Ramos (cell line): ENCODE data around the gene PABPN1L.

Experiments
- in situ Hi-C: fragments of 300-500 bp; cut with MboI; formaldehyde crosslinking; loops from one replicate; pipeline ENCODE4 v1.14.3; 2022; ENCODE audit warnings: low sequenced_read_pairs; ENCODE audit not compliant: unreplicated experiment

Gene PABPN1L

DNA sequence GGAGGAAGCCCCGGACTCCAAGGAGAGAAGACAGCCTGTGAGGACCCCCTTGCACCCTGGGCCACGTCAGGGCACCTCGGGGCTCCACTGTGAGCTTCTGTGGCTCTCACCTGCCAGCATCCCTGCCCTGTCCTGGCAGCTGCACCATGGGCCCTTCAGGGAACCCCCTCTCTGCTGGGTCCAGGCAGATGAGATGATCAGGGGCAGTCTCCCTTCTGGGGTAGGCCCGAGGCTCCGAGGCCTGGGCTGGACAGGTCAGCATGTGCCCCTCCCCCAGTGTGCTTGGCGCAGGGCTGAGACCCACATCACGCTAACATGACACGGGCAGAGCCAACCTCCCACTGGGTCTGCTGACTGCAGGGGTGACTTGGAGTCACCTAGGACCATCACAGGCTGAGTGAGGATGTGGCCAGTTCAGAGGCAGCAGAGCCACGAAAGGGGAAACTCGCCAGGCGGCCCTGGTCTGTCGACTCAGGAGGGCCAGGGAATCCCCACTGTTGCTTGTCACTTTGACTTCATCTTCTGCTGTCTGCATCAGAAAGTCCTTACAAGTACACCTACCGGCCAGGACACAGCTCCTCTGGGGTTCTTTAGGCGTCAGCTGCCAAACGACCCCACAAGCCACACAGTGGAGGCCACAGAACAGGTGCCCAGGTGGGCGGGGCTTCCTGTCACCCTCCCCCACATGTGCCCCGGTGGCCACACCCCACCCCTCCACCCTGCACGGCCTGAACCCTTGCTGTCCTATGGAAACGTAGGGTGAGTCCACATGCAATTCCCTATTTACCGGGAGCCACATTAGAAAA is 12.0 kb downstream of the PABPN1L start:
- in situ Hi-C loops = no loop called here

GRCh38 chr16:88853325-88853941 is 13.0 kb downstream of the PABPN1L start:
- in situ Hi-C loops = no loop called here

DNA sequence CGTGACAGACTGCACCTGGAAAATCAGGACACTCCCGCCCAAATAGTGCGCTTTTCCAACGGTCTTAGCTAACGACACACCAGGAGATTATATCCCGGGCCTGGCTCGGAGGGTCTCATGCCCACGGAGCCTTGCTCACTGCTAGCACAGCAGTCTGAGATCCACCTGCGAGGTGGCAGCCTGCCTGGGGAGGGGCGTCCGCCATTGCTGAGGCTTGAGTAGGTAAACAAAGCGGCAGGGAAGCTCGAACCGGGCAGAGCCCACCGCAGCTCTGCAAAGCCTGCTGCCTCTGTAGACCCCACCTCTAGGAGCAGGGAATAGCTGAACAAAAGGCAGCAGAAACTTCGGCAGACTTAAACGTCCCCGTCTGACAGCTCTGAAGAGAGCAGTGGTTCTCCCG is 14.8 kb downstream of the PABPN1L start:
- in situ Hi-C loops = no loop called here

DNA sequence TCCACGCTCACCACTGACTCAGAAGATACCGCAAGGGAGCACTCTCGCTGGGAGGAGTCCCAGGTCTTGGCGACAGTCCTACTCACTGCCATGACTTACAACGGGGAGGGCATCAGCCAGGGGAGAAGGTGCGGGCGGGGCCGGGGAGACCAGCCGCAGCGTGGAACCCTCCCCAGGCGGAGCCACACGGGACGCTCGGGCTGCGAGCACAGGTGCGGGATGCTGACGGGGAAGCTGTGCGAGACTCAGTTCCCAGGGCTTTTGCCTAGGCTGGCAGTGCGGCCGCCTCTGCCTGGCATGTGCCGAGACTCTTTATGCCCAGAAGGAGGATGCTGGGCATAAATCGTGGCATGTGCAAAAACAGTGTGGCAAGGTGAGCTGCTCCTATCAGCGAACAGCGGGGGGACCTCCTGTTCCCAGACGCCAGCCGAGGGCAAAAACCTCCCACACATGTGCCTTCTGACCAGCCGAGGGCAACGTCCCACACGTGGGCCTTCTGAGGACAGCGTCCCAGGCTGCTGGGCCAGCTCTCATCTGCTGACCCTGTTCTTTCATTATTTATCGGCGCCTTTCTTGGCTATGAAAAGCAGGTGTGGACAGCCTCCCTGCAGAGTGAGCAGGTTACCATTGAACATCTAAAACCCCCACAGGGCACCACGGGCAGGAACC is 15.8 kb downstream of the PABPN1L start:
- in situ Hi-C loops = no loop called here

GRCh38 chr16:88848557-88848956 is 17.9 kb downstream of the PABPN1L start:
- in situ Hi-C loops = no loop called here

DNA sequence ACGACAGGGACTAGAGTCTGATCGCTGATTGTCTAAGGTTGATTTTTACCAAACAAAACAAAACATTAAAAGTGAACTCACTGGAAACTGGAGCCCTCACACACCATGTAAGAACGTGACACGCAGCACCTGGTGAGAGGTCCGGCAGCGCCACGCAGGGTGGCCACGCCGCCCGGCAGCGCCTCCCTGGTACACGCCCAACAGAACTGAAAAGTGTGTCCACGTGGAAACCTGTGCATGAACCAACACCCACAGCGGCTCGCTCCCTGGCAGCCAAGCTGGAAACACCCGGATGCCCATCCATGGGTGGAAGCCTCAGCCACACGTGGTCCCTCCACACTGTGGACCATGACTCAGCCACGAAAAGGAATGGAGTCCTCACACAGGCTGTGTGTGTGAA is 18.8 kb downstream of the PABPN1L start:
- in situ Hi-C loops = no loop called here

DNA sequence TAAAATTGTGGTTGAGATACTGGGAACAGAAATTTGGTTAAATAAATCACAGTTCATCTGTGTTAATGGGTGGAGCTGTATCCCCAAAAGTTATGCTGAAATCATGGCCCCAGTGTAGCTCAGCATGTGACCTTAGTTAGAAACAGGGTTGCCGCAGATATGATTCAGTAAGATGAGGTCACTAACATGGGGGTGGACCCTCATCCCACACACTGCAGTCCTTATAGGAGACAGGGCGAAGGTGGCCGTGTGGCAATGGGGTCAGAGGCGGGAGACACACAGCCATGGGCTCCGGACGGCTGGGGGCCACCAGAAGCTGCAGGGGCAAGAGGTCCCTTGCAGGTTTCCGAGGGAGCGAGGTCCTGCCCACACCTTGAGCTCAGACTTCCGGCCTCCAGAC is 20.4 kb downstream of the PABPN1L start:
- in situ Hi-C loops = no loop called here

GRCh38 chr16:88844419-88845036 is 21.9 kb downstream of the PABPN1L start:
- in situ Hi-C loops = no loop called here

DNA sequence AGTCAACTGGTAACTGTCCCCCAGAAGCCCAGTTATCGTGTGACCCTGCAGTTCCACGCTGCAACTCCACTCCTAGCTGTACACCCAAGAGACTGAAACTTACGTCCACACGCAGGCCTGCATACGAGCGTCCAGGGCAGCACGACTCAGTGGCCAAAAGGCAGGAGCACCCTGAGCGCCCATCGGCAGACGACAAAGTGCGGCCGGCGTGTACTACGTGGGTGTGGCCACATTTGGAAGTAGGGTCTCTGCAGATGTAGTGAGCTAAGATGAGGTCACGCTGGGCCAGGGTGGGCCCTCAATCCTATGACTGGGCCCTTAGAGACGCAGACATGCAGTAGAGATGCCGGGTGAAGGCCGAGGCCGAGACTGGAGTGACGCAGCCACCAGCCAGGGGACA is 23.2 kb downstream of the PABPN1L start:
- in situ Hi-C loops = no loop called here

- in situ Hi-C loops = no loop called here
Observed at GRCh38 chr16:88842806-88843205, 23.7 kb downstream of the PABPN1L start.

DNA sequence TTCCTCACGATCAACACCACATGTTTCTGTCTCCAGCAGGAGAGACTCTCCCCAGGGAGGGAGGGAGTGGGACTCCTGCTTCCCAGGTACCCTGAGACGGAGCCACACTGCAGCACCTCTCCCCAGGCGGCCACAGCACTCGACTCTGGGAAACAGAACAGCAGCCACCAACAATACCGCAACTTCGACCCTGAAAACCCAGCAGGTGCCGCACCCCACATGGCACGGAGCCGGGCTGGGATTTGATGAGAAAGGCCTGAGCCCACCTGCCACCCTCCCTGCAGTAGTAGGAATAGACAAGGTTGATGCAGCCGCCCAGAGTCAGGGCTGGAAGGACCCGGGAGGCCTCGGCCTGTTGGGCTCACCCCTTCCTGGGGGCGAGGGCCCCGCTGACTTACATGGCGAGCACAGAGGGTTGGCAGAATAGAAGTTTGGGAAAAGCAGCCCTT is 24.1 kb downstream of the PABPN1L start:
- in situ Hi-C loops = no loop called here

DNA sequence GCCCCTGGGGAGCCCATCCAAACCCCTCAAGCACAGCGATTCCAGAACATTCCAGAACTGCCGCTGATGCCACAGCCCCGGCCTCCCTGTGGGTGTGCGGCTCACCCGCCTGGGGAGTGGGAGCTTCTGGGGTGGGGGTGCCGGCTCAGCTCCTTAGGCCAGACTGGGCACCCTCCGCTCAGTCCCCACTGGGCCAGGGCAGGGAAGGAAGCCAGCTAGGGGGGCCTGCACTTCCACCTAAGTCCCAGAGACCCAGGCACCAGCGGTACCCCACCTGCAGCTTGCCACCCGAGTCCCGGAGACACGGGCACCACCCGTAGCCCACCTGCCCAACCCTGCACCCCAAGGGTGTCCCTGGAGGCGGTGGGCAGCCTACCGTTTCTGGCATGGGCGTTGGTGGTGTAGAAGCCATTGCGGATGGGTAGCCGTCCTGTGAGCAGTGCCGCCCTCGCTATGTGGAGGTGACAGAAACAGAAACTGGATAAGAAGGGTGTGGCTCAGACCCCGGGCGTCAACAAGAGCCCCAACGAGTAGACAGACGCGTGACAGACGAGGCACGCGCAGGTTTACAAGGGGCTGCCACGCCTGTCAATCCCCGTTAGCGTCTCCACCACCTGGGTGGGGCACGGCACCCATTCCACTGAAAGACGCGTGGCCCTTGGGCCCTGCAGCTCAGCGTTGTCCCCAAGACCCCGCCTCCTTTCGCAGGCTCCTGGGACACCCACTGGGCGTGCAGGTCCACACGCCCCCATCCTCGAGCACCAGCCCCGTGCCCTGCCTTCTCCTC is 24.7 kb downstream of the PABPN1L start:
- in situ Hi-C loops = no loop called here

DNA sequence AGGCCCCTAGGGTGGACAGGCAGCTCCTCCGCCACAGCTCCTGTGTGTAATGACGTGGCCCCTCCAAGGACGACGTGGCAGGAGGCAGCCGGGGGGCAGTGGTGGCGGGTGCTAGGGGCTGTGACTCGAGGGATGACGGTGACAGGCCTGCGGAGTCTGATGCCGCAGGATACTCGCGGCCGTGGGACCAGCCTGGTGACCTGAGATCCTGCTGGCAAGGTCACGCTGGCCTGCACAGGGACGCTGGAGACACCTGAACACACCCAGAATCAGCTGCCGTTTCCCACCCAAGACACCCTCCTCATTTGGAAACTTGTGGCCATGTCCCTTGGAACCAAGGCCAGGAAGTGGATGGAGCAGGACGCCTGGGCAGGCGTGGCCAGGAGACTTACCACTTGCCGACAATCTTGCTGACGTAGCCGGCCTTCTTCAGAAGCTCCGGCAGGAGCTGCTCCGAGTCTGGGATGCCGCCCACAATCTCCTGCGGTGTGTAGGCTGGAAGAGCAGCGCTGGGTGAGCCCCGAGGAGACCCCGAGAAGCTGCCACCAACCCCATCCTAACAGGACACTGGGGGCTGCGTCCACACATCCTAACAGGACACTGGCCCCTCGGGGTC is 25.8 kb downstream of the PABPN1L start:
- in situ Hi-C loops = no loop called here

- in situ Hi-C loops = no loop called here
Observed at GRCh38 chr16:88839745-88840599, 26.5 kb downstream of the PABPN1L start.

GRCh38 chr16:88839026-88839529 is 27.4 kb downstream of the PABPN1L start:
- in situ Hi-C loops = no loop called here

- in situ Hi-C loops = no loop called here
Observed at GRCh38 chr16:88838566-88838965, 27.9 kb downstream of the PABPN1L start.

GRCh38 chr16:88837806-88838205 is 28.7 kb downstream of the PABPN1L start:
- in situ Hi-C loops = no loop called here

- in situ Hi-C loops = no loop called here
Observed at GRCh38 chr16:88836791-88837190, 29.7 kb downstream of the PABPN1L start.

- in situ Hi-C loops = no loop called here
Observed at GRCh38 chr16:88835818-88836217, 30.6 kb downstream of the PABPN1L start.
